Activated naive CD8-positive, alpha-beta T cell treated with anti-CD3 and anti-CD28 coated beads for 36 hours (primary cell): ENCODE results near the gene ALK. TPM values are rescaled to one million over a fixed set of nuclear protein-coding genes. Genes with fewer than 3 reads are reported as not detected.

Source experiments
- DNase-seq: peaks from one replicate; pipeline ENCODE4 v3.0.0; 2021
- H3K27ac Mint-ChIP-seq: one replicate; pipeline ENCODE4 v1.8.0; 2022; ENCODE audit warnings: mild to moderate bottlenecking, moderate library complexity, mixed read lengths
- H3K27me3 Mint-ChIP-seq: one replicate; pipeline ENCODE4 v1.8.0; 2022; ENCODE audit warnings: mild to moderate bottlenecking, mixed read lengths
- H3K36me3 Mint-ChIP-seq: one replicate; pipeline ENCODE4 v1.8.0; 2021; ENCODE audit warnings: mild to moderate bottlenecking, mixed read lengths
- H3K4me1 Mint-ChIP-seq: one replicate; pipeline ENCODE4 v1.8.0; 2021; ENCODE audit warnings: mixed read lengths
- H3K4me3 Mint-ChIP-seq: one replicate; pipeline ENCODE4 v1.8.0; 2022; ENCODE audit warnings: mild to moderate bottlenecking, moderate library complexity, mixed read lengths
- H3K9me3 Mint-ChIP-seq: one replicate; pipeline ENCODE4 v1.8.0; 2022; ENCODE audit warnings: mixed read lengths
- total RNA-seq, 2 experiments: library from RNA; stranded (reverse); gene quantifications; one replicate each; pipeline ENCODE4 v1.2.3, GENCODE V29; 2021

ALK gene
- total RNA-seq, 2 experiments from 2014 or later = not detected

- peaks cover 13% of the 10 kb centered on the region for H3K27me3 Mint-ChIP-seq
- DNase-seq = no peak
- no peaks in the 10 kb centered on the region for H3K4me1 Mint-ChIP-seq
- H3K9me3 Mint-ChIP-seq = no peaks in the 10 kb centered on the region
- no peak overlapping the region for H3K27ac Mint-ChIP-seq
- H3K36me3 Mint-ChIP-seq = no peaks in the 10 kb centered on the region
- H3K4me3 Mint-ChIP-seq = no peak overlapping the region
These were observed 116.7 kb downstream of the ALK start for GRCh38 chr2:29804671-29805070.

DNA sequence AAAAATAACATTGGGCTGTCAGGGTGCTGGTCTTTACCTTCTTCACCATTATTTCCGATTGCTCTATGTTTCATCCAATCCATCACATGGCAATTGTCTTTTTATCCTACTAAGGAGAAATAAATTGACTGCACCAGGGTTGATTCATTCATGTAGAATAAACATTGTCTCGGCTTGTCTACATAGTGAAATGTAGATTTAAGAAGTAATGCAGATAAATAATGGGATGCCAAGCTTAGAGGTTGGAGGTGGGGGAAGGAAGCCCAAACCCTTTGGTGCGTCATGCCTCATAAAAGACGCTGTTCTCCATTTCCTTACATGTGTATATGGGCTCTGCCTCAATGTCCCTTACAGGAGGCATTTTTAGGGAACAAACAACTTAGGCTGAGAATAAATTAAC, 117.8 kb downstream of the ALK start:
- DNase-seq = no peak
- Mint-ChIP-seq H3K4me1 (no peaks in the 10 kb centered on the region), H3K27ac (no peak overlapping the region), H3K36me3 (no peaks in the 10 kb centered on the region), H3K27me3 (peaks cover 13% of the 10 kb centered on the region), H3K4me3 (no peak overlapping the region), H3K9me3 (no peaks in the 10 kb centered on the region)

- H3K9me3 Mint-ChIP-seq = no peaks in the 10 kb centered on the region
- DNase-seq = no peak
- H3K36me3 Mint-ChIP-seq = no peaks in the 10 kb centered on the region
- no peak overlapping the region for H3K4me3 Mint-ChIP-seq
- H3K4me1 Mint-ChIP-seq = no peaks in the 10 kb centered on the region
- H3K27ac Mint-ChIP-seq = no peak overlapping the region
- peaks cover 13% of the 10 kb centered on the region for H3K27me3 Mint-ChIP-seq
These were observed 118.4 kb downstream of the ALK start for GRCh38 chr2:29802986-29803385.

DNA sequence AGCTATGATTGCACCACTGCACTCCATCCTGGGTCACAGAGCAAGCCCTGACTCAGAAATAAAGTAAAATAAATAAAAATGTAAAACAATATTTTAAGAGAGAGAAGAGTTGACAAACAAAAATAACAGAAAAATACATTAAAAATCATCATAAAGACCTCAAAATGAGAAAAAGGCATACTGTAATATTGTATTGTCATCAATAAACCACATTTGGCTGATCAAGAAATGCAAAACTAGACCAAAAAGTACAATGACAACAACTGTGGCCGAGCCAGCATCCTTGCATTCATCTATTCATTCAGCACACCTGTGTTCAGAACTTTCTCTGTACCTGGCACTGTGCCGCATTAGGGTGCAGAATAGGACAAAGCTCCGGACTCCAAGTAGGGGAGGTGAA, 121.8 kb downstream of the ALK start:
- Mint-ChIP-seq H3K4me3 (no peak overlapping the region), H3K27ac (no peak overlapping the region), H3K4me1 (no peaks in the 10 kb centered on the region), H3K9me3 (no peaks in the 10 kb centered on the region), H3K27me3 (peaks cover 12% of the 10 kb centered on the region), H3K36me3 (no peaks in the 10 kb centered on the region)
- no peak for DNase-seq

- H3K4me1 Mint-ChIP-seq = no peaks in the 10 kb centered on the region
- no peak for DNase-seq
- H3K36me3 Mint-ChIP-seq = no peaks in the 10 kb centered on the region
- H3K27me3 Mint-ChIP-seq = peaks cover 12% of the 10 kb centered on the region
- H3K9me3 Mint-ChIP-seq = no peaks in the 10 kb centered on the region
- no peak overlapping the region for H3K27ac Mint-ChIP-seq
- H3K4me3 Mint-ChIP-seq = no peak overlapping the region
These were observed 123.5 kb downstream of the ALK start for GRCh38 chr2:29797916-29798315.

DNA sequence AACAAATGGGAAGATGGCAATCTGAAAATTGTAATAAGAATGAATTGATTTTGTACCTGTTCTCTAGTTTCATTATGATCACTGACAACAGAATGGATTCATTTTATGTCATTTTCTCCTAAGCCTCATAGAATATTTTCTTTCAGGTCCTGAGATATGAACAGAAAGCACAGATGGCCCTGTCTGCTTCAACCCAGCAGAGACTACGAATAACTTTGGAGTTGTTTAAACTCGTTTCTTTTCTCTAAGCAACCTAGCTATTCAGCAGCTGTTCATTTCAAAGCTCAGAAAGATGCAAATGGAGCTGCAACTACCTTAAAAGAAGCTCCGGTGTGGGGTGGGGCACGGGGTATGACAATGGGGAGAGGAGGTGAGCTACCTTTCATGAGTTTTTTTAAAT, 124.9 kb downstream of the ALK start:
- H3K27me3 Mint-ChIP-seq = peaks cover 9% of the 10 kb centered on the region
- no peak for DNase-seq
- H3K4me3 Mint-ChIP-seq = no peak overlapping the region
- H3K36me3 Mint-ChIP-seq = no peaks in the 10 kb centered on the region
- H3K4me1 Mint-ChIP-seq = no peaks in the 10 kb centered on the region
- H3K27ac Mint-ChIP-seq = no peak overlapping the region
- no peaks in the 10 kb centered on the region for H3K9me3 Mint-ChIP-seq

- Mint-ChIP-seq H3K4me1 (no peaks in the 10 kb centered on the region), H3K27ac (no peak overlapping the region), H3K9me3 (peaks cover 2% of the 10 kb centered on the region), H3K4me3 (no peak overlapping the region), H3K27me3 (peaks cover 16% of the 10 kb centered on the region), H3K36me3 (no peaks in the 10 kb centered on the region)
- DNase-seq = no peak
These were observed 131.4 kb downstream of the ALK start for GRCh38 chr2:29789911-29790485.

DNA sequence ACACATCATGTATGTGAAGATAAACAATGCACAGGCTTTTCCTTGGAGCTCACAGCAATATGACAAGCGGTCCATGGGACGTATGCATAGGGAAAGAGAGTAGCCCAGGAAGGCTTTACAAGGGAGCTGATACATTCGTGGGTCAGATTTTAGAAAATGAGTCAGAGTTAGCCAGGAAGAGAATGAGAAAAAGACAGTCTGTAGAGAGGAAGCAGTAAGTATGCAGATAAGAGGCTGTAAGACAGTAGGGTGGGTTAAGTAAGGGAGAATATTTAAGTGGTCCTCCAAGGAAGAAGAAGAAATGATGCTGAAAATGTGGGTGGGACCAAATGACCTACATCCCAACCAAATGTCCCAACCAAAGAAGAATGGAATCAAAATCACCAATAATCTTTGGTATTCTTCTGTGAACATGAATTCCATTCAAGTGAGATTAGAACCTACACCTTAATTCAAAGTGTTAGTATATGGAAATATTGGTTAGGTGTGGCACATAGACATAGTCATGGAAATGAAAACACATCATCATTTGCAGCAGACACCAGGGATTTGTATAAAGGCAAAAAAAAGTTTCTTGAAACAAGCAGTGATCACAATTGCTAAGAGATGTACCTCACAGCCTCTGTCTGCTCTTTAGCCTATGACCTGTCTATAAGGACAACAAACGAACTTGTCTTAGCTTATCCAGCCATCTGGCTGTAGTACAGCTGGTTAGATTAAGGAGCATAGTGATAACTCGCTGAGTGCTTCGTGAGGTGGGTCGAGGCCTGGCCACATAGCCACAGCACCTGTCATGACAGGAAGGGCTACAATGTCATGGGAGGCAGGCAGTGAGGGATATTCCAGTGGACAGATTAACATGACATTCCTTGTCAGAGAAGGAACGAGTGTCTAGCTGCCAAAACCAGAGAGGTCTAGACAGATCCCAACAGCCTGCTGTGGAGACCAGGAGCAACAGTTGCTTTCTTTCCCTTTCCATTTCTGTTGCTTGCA, 133.6 kb downstream of the ALK start:
- Mint-ChIP-seq H3K4me3 (no peak overlapping the region), H3K36me3 (no peaks in the 10 kb centered on the region), H3K4me1 (no peaks in the 10 kb centered on the region), H3K27me3 (peaks cover 17% of the 10 kb centered on the region), H3K9me3 (peaks cover 2% of the 10 kb centered on the region), H3K27ac (no peak overlapping the region)
- DNase-seq = no peak

DNA sequence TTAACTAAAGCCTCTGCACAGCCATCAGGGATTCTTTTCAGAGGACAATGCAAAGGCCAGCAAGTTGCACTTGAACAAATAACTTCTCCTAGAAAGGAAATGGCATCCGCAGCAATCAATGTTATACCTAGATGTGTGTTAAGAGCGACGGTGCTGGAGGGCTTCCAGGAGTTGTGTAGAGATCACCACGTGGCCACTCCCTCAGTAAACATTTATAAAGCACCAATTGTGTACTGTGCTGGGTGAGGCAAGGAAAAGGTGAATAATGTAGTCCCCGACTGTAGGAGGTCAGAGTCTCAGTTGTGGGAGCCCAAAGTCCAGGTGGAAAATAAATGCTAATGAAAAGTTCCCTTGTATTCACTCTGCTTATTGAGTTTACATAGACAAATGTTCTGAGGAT, 135.0 kb downstream of the ALK start:
- H3K27ac Mint-ChIP-seq = no peak overlapping the region
- peaks cover 23% of the 10 kb centered on the region for H3K27me3 Mint-ChIP-seq
- H3K4me3 Mint-ChIP-seq = no peak overlapping the region
- peaks cover 2% of the 10 kb centered on the region for H3K9me3 Mint-ChIP-seq
- no peaks in the 10 kb centered on the region for H3K4me1 Mint-ChIP-seq
- DNase-seq = no peak
- no peaks in the 10 kb centered on the region for H3K36me3 Mint-ChIP-seq

DNA sequence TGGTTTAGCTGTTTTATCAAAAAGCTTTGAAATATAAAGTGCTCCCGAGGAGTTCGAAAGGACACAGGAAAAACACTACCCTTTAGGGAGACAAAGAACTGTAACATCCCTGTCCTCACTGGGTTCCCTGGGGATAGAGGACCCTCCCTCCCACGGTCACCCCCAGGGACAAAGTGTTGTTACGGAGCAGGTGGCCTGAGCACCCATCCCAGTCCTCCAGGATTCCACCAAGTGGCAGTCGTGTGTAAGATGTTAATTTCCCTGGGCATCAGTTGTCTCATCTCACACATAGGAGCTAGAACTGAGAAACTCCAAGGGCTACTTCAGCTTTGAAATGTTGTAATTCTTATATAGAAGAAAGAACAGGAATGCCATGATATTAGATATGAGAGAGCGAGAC, 137.7 kb downstream of the ALK start:
- Mint-ChIP-seq H3K36me3 (no peaks in the 10 kb centered on the region), H3K27me3 (peaks cover 19% of the 10 kb centered on the region), H3K4me3 (no peak overlapping the region), H3K27ac (no peak overlapping the region), H3K9me3 (no peaks in the 10 kb centered on the region), H3K4me1 (no peaks in the 10 kb centered on the region)
- DNase-seq = no peak

GRCh38 chr2:29782549-29783458, 138.6 kb downstream of the ALK start:
- Mint-ChIP-seq H3K36me3 (no peaks in the 10 kb centered on the region), H3K27ac (no peak overlapping the region), H3K4me1 (no peaks in the 10 kb centered on the region), H3K9me3 (no peaks in the 10 kb centered on the region), H3K4me3 (no peak overlapping the region), H3K27me3 (peaks cover 19% of the 10 kb centered on the region)
- no peak for DNase-seq

DNA sequence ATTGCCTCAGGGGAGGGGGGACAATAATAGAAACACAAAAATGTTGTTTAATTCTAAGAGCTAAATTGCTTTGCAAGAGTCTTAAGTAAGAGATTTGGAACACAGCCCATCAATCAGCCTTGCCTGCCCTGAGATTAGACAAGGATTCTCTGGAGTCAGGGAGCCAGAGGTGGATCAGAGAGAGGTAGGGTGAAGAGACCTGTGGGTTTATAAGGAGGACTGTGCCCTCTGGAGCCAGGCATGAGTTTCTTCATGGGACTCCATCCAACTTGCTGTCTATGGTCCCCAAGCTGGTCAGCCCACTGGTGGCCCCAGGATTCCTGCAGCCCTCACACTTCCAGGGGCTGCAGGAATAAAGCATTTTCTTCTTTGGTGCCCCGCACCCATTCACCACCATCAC, 139.3 kb downstream of the ALK start:
- Mint-ChIP-seq H3K9me3 (no peaks in the 10 kb centered on the region), H3K27ac (no peak overlapping the region), H3K36me3 (no peaks in the 10 kb centered on the region), H3K4me3 (no peak overlapping the region), H3K27me3 (peaks cover 19% of the 10 kb centered on the region), H3K4me1 (no peaks in the 10 kb centered on the region)
- no peak for DNase-seq

GRCh38 chr2:29780906-29781305, 140.5 kb downstream of the ALK start:
- H3K4me3 Mint-ChIP-seq = no peak overlapping the region
- no peak overlapping the region for H3K27ac Mint-ChIP-seq
- H3K27me3 Mint-ChIP-seq = peaks cover 18% of the 10 kb centered on the region
- no peaks in the 10 kb centered on the region for H3K9me3 Mint-ChIP-seq
- no peaks in the 10 kb centered on the region for H3K36me3 Mint-ChIP-seq
- DNase-seq = no peak
- H3K4me1 Mint-ChIP-seq = no peaks in the 10 kb centered on the region

DNA sequence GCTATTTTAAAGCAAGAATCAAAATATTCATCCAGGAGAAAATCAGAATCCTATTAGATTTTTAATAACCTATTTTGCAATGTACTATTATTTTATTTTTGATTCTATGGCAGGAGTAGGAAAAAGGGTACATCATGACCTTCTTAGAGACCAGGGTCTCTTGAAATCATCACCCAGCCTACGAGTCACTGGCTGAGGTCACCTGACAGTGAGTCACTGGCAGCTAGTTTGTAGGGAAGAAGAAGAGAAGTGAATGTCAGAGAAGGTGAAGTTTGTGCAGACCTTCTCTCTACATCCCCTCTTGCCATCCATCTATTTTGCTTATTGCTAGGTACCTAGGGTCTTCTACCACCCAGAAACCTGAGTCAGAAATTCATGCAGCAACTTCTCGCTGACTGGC, 144.2 kb downstream of the ALK start:
- Mint-ChIP-seq H3K36me3 (no peaks in the 10 kb centered on the region), H3K27ac (no peak overlapping the region), H3K27me3 (peaks cover 14% of the 10 kb centered on the region), H3K4me1 (no peaks in the 10 kb centered on the region), H3K9me3 (no peaks in the 10 kb centered on the region), H3K4me3 (no peak overlapping the region)
- DNase-seq = no peak

DNA sequence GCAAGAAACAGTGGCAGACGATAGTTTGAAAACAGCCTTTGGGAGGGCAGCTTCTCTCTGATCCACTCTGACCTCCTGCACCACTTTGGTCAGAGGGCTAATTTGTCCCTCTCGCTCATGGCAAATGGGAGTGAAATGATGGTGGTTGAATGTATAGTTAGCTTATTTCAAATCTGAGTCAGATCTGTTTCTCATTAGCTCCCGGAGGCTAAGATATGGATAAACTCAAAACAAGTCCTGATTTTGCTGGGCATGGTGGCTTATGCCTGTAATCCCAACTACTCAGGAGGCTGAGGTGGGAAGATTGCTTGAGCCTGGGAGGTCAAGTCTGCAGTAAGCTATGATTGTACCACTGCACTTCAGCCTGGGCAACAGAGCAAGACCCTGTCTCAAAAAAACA, 145.0 kb downstream of the ALK start:
- H3K27me3 Mint-ChIP-seq = peaks cover 13% of the 10 kb centered on the region
- H3K4me3 Mint-ChIP-seq = no peak overlapping the region
- no peaks in the 10 kb centered on the region for H3K4me1 Mint-ChIP-seq
- H3K36me3 Mint-ChIP-seq = no peaks in the 10 kb centered on the region
- H3K27ac Mint-ChIP-seq = no peak overlapping the region
- no peak for DNase-seq
- H3K9me3 Mint-ChIP-seq = no peaks in the 10 kb centered on the region
